ENCODE data around the gene ISG20. TPM values are rescaled to one million over a fixed set of nuclear protein-coding genes. Genes with fewer than 3 reads are reported as not detected.

Gene ISG20
- total RNA-seq, 1 experiment from 2014 or later = 7.2 TPM

GRCh38 chr15:88700716-88701115, 61.9 kb downstream of the ISG20 start:
- DNase-seq (ENCODE audit: low read depth) = no peak

GRCh38 chr15:88701561-88702095, 62.8 kb downstream of the ISG20 start:
- in situ Hi-C loops (cut with HindIII; ENCODE audit: low pct_unique_long_range_greater_than_20kb, low sequenced_read_pairs) = no loop called here
- DNase-seq (ENCODE audit: low read depth) = no peak

More at GRCh38 chr15:88700716-88701115, 61.9 kb downstream of the ISG20 start:
- in situ Hi-C loops (cut with HindIII; ENCODE audit: low pct_unique_long_range_greater_than_20kb, low sequenced_read_pairs) = no loop called here

GRCh38 chr15:88702983-88703382, 64.2 kb downstream of the ISG20 start:
- in situ Hi-C loops (cut with HindIII; ENCODE audit: low pct_unique_long_range_greater_than_20kb, low sequenced_read_pairs) = no loop called here
- no peak for DNase-seq (ENCODE audit: low read depth)

GRCh38 chr15:88703533-88703932, 64.7 kb downstream of the ISG20 start:
- DNase-seq (ENCODE audit: low read depth) = no peak
- in situ Hi-C loops (cut with HindIII; ENCODE audit: low pct_unique_long_range_greater_than_20kb, low sequenced_read_pairs) = no loop called here

GRCh38 chr15:88704791-88705768, 66.3 kb downstream of the ISG20 start:
- in situ Hi-C loops (cut with HindIII; ENCODE audit: low pct_unique_long_range_greater_than_20kb, low sequenced_read_pairs) = no loop called here
- no peak for DNase-seq (ENCODE audit: low read depth)

- no peak for DNase-seq (ENCODE audit: low read depth)
- in situ Hi-C loops (cut with HindIII; ENCODE audit: low pct_unique_long_range_greater_than_20kb, low sequenced_read_pairs) = no loop called here
Measured at GRCh38 chr15:88705769-88706165, 67.0 kb downstream of the ISG20 start.

Other genes with a start within 250 kb of the ISG20 start
- gene MRPL46, start 171.6 kb upstream of the ISG20 start, total RNA-seq (2014; rRNA removed; shearing (Covaris generic); ENCODE audit: low replicate concordance) = 38.5 and 53.3 TPM in 2 replicates
- 70.5 and 85.1 TPM in 2 replicates for gene MRPS11, start 171.3 kb upstream of the ISG20 start, total RNA-seq (2014; rRNA removed; shearing (Covaris generic); ENCODE audit: low replicate concordance)
- gene DET1, start 92.3 kb upstream of the ISG20 start, total RNA-seq (2014; rRNA removed; shearing (Covaris generic); ENCODE audit: low replicate concordance) = 3.0 and 3.8 TPM in 2 replicates
- 59.0 and 68.3 TPM in 2 replicates for gene AEN, start 17.7 kb upstream of the ISG20 start, total RNA-seq (2014; rRNA removed; shearing (Covaris generic); ENCODE audit: low replicate concordance)
- not detected in 2 replicates for gene ACAN, start 164.4 kb downstream of the ISG20 start, total RNA-seq (2014; rRNA removed; shearing (Covaris generic); ENCODE audit: low replicate concordance)